ENCODE results near the gene ATP5MK.
"Not testable (repeated sequence)": the region's sequence is repeated elsewhere in the genome, so short reads cannot be mapped to it uniquely, and the experiment has no call there.

ATP5MK gene

DNA sequence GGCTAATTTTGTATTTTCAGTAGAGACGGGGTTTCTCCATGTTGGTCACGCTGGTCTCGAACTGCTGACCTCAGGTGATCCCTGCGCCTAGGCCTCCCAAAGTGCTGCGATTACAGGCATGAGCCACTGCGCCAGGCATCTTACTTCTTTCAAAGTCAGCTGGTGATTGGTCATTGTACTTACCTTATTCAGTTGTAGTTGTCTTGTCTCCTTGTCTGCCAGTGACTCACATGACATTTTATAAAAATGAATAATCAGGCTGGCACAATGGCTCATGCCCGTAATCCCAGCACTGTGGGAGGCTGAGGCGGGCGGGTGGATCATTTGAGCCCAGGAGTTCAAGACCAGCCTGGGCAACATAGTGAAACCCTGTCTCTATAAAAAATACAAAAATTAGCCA lies 35.5 kb downstream of the ATP5MK start:
- H3K27ac ChIP-seq (ENCODE audit: insufficient read depth, low read length, poor library complexity, severe bottlenecking); H3K9me3 ChIP-seq (ENCODE audit: control insufficient read depth, low read length); H3K27me3 ChIP-seq (replicated peaks; ENCODE audit: control insufficient read depth, insufficient read depth, low read length, poor library complexity, severe bottlenecking); H3K4me1 ChIP-seq (ENCODE audit: control insufficient read depth, insufficient read depth, low read length, poor library complexity, severe bottlenecking); H3K4me3 ChIP-seq (ENCODE audit: insufficient read depth, low read depth, low read length, poor library complexity, severe bottlenecking); DNase-seq; H3K36me3 ChIP-seq (ENCODE audit: control insufficient read depth, insufficient read depth, low read length): not testable (repeated sequence)

DNA sequence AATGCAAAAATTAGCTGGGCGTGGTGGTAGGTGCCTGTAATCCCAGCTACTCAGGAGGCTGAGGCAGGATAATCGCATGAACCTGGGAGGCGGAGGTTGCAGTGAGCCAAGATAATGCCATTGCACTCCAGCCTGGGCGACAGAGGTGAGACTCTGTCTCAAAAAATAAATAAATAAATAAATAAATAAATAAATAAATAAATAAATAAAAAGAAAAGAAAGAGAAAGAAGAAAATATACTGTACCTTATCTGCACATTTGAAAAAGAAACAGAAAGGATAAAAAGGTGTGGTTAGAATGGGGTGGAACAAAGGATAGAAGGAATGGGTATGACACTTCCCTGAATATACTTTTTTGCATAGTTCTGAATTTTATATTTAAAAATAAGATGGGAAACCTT lies 36.8 kb downstream of the ATP5MK start:
- DNase-seq; H3K27me3 ChIP-seq (replicated peaks; ENCODE audit: control insufficient read depth, insufficient read depth, low read length, poor library complexity, severe bottlenecking); H3K4me1 ChIP-seq (ENCODE audit: control insufficient read depth, insufficient read depth, low read length, poor library complexity, severe bottlenecking): not testable (repeated sequence)

DNA sequence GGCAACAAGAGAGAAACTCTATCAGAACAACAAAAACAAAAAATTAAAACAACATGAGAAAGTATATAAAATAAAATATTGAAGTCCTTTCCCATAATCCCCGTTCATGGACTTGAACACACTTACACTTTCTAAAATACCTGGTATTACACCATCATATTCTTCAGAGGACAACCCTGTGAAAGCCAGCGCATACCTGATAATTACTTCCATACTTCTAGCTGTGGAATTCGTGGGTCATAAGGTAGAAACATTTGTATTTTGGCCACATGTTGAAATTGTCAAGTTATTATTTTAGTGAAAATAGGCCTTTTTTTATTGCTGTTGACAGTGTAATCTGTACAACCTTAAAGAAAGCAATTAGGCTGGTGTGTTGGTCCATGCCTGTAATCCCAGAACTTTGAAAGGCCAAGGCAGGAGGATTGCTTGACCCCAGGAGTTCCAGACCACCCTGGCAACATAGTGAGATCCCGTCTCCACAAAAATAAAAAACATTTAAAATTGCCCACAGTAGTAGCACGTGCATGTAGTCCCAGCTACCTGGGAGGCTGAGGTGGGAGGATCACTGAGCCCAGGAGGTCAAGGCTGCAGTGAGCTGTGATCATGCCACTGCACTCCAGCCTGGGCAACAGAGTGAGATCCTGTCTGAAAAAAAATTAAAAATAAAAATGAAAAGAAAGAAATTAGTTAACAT lies 40.2 kb downstream of the ATP5MK start:
- Histone ChIP-seq H3K27ac (ENCODE audit: insufficient read depth, low read length, poor library complexity, severe bottlenecking) (no peak overlapping the region), H3K36me3 (ENCODE audit: control insufficient read depth, insufficient read depth, low read length) (no peaks in the 10 kb centered on the region), H3K4me1 (ENCODE audit: control insufficient read depth, insufficient read depth, low read length, poor library complexity, severe bottlenecking) (no peaks in the 10 kb centered on the region), H3K27me3 (replicated peaks; ENCODE audit: control insufficient read depth, insufficient read depth, low read length, poor library complexity, severe bottlenecking) (no peaks in the 10 kb centered on the region), H3K9me3 (ENCODE audit: control insufficient read depth, low read length) (no peaks in the 10 kb centered on the region), H3K4me3 (ENCODE audit: insufficient read depth, low read depth, low read length, poor library complexity, severe bottlenecking) (no peak overlapping the region)
- DNase-seq: no peak

More for the DNA sequence above, 36.8 kb downstream of the ATP5MK start:
- not testable (repeated sequence) for H3K4me3 ChIP-seq (ENCODE audit: insufficient read depth, low read depth, low read length, poor library complexity, severe bottlenecking); H3K36me3 ChIP-seq (ENCODE audit: control insufficient read depth, insufficient read depth, low read length); H3K27ac ChIP-seq (ENCODE audit: insufficient read depth, low read length, poor library complexity, severe bottlenecking); H3K9me3 ChIP-seq (ENCODE audit: control insufficient read depth, low read length)

DNA sequence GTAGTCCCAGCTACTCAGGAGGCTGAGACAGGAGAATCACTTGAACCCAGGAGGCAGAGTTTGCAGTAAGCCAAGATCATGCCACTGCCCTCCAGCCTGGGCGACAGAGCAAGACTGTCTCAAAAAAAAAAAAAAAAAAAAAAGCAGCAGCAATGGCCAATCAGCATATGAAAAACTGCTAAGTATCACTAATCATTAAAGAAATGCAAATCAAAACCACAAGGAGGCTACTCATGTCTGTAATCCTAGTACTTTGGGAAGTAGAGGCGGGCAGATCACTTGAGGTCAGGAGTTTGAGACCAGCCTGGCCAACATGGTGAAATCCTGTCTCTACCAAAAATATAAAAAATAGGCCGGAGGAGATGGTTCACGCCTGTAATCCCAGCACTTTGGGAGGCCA lies 41.7 kb downstream of the ATP5MK start:
- not testable (repeated sequence) for H3K4me1 ChIP-seq (ENCODE audit: control insufficient read depth, insufficient read depth, low read length, poor library complexity, severe bottlenecking); H3K27ac ChIP-seq (ENCODE audit: insufficient read depth, low read length, poor library complexity, severe bottlenecking); H3K36me3 ChIP-seq (ENCODE audit: control insufficient read depth, insufficient read depth, low read length); H3K4me3 ChIP-seq (ENCODE audit: insufficient read depth, low read depth, low read length, poor library complexity, severe bottlenecking); H3K27me3 ChIP-seq (replicated peaks; ENCODE audit: control insufficient read depth, insufficient read depth, low read length, poor library complexity, severe bottlenecking); H3K9me3 ChIP-seq (ENCODE audit: control insufficient read depth, low read length); DNase-seq

DNA sequence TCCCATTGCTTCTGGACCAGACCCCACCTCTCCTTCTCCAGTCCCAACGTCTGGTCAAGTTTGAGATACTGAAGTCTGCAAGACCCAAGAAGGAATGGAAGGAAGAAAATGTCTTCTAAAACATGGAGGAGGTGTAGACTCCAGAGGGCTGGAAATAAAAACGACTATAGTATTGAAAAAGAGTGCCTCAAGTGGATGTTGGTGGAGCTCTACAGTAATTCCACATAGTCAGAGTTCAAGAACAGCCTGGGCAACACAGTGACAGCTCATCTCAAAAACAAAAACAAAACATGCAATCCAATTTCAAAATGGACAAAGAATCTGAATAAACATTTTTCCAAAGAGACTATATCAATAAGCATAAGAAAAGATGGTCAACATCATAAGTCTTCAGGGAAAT lies 43.0 kb downstream of the ATP5MK start:
- Histone ChIP-seq H3K4me3 (ENCODE audit: insufficient read depth, low read depth, low read length, poor library complexity, severe bottlenecking) (no peak overlapping the region), H3K27ac (ENCODE audit: insufficient read depth, low read length, poor library complexity, severe bottlenecking) (no peak overlapping the region), H3K9me3 (ENCODE audit: control insufficient read depth, low read length) (no peaks in the 10 kb centered on the region), H3K36me3 (ENCODE audit: control insufficient read depth, insufficient read depth, low read length) (no peaks in the 10 kb centered on the region), H3K27me3 (replicated peaks; ENCODE audit: control insufficient read depth, insufficient read depth, low read length, poor library complexity, severe bottlenecking) (no peaks in the 10 kb centered on the region), H3K4me1 (ENCODE audit: control insufficient read depth, insufficient read depth, low read length, poor library complexity, severe bottlenecking) (peaks cover 3% of the 10 kb centered on the region)
- DNase-seq: no peak

DNA sequence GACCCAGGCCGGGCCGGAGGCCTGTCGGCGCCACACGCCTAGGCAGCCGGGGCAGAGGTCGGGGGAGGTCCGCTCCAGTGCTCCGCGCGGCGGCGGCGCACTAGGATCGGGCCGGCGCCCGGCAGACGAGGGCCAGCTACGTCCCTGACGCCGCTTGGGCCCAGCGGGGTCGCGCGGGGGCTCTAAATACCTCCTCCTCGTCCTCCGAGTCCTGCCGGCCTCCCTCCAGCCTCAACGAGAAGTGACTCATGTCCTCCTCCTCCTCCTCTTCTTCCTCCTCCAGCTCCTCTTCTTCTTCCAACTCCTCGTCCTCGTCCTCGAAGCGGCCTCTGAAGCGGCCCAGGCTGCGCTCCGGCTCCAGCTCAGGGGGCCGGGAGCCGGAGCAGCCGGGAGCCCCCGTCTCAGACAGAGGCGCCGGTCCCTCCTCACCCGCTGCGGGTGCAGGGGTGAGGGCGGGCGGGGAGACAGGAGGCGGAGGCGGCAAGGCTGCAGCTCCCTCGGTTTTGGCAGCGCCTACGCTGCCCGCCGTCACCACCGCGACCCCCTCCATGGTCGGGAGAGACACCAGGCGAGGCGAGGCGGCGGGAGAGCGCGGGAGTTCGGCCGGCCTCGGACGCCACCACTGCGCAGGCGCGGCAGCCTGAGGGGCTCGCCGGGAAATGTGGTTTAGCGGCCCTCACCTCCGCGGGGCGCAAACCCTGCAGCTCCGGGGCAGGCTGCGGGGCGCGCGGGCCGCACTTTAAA lies 45.6 kb downstream of the ATP5MK start, which contains the start of gene PCGF6:
TSS of gene PCGF6 (minus strand) at position 624 of the 744 bp plus-strand sequence. CDS start at position 550, 74 bp downstream.
- Histone ChIP-seq H3K9me3 (ENCODE audit: control insufficient read depth, low read length) (no peaks in the 10 kb centered on the region), H3K36me3 (ENCODE audit: control insufficient read depth, insufficient read depth, low read length) (peaks cover 9% of the 10 kb centered on the region), H3K4me3 (ENCODE audit: insufficient read depth, low read depth, low read length, poor library complexity, severe bottlenecking) (peak within 1 kb of the TSS; percentile 81), H3K27ac (ENCODE audit: insufficient read depth, low read length, poor library complexity, severe bottlenecking) (peak within 1 kb of the TSS; percentile 61), H3K27me3 (replicated peaks; ENCODE audit: control insufficient read depth, insufficient read depth, low read length, poor library complexity, severe bottlenecking) (no peaks in the 10 kb centered on the region), H3K4me1 (ENCODE audit: control insufficient read depth, insufficient read depth, low read length, poor library complexity, severe bottlenecking) (peaks cover 3% of the 10 kb centered on the region)
- DNase-seq: peak; percentile 41 to 53 (median 50)

DNA sequence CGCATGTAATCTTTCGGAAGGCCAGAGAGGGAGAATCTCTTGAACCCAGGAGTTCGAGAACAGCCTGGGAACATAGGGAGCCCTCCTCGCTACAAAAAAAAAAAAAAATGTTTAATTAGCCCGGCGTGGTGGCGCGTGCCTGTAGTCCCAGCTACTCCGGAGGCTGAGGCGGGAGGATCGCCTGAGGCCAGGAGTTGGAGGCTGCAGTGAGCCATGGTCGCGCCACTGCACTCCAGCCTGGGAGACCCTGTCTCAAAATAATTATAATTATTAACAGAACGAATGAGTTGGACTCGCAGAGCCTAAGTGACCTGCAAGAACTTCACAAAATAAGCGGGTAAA lies 46.1 kb downstream of the ATP5MK start:
- H3K27ac ChIP-seq (ENCODE audit: insufficient read depth, low read length, poor library complexity, severe bottlenecking): peak overlapping the region; percentile 61
- no peaks in the 10 kb centered on the region for H3K27me3 ChIP-seq (replicated peaks; ENCODE audit: control insufficient read depth, insufficient read depth, low read length, poor library complexity, severe bottlenecking)

More for the DNA sequence above, 46.1 kb downstream of the ATP5MK start:
- no peaks in the 10 kb centered on the region for H3K9me3 ChIP-seq (ENCODE audit: control insufficient read depth, low read length)
- DNase-seq: no peak
- peak overlapping the region; percentile 81 for H3K4me3 ChIP-seq (ENCODE audit: insufficient read depth, low read depth, low read length, poor library complexity, severe bottlenecking)
- H3K36me3 ChIP-seq (ENCODE audit: control insufficient read depth, insufficient read depth, low read length): peaks cover 13% of the 10 kb centered on the region
- peaks cover 3% of the 10 kb centered on the region for H3K4me1 ChIP-seq (ENCODE audit: control insufficient read depth, insufficient read depth, low read length, poor library complexity, severe bottlenecking)

All from effector memory CD4-positive, alpha-beta T cell (primary cell).